AG04450 (cell line): ENCODE measurements around the gene PON3. TPM values are rescaled to one million over a fixed set of nuclear protein-coding genes. Genes with fewer than 3 reads are reported as not detected.

Experiments
- CTCF ChIA-PET: fragments of 300-600, 350-600 bp; formaldehyde crosslinking; extraction: SDS; loops from one replicate; lab custom pipeline; 2022; ENCODE audit warnings: antibody characterized with exemption, inconsistent platforms; lab: Charles Lee
- POLR2A ChIA-PET: fragments of 350-600 bp; formaldehyde crosslinking; extraction: SDS; loops from one replicate; lab custom pipeline; 2021; ENCODE audit warnings: antibody characterized with exemption, inconsistent platforms; lab: Yijun Ruan, JAX
- DNase-seq: peaks from one replicate; pipeline ENCODE4 v3.0.0-alpha.2; 2011; ENCODE audit warnings: low read depth, low spot score
- H3K27ac ChIP-seq: one replicate; pipeline ENCODE4 v1.5.1; 2012; ENCODE audit warnings: low read depth, low read length, control low read depth
- H3K27me3 ChIP-seq: one replicate; pipeline ENCODE4 v1.6.0; 2012; ENCODE audit warnings: low read length; ENCODE audit not compliant: control insufficient read depth, insufficient read depth
- H3K4me3 ChIP-seq: 2 replicates; pipeline ENCODE4 v1.5.1; 2011; ENCODE audit warnings: mild to moderate bottlenecking, low read depth, low read length, control low read depth
- H3K9me3 ChIP-seq: 2 replicates; pipeline ENCODE4 v1.5.1; 2012; ENCODE audit warnings: low read length; ENCODE audit not compliant: control insufficient read depth, insufficient read depth
- polyA plus RNA-seq: library from polyadenylated mRNA; depleted of rRNA; stranded (reverse); fragments of >200 nt; gene quantifications from 2 replicates; pipeline ENCODE4 v1.2.3, GENCODE V29; 2011
- TF ChIP-seq, protein P1 (sequence below): IDR thresholded peaks from 2 replicates; pipeline ENCODE4 v1.5.1; 2011; ENCODE audit warnings: low read depth, low read length, control low read depth, inconsistent platforms

Gene PON3
- polyA plus RNA-seq, 1 experiment: 0.20 TPM

DNA sequence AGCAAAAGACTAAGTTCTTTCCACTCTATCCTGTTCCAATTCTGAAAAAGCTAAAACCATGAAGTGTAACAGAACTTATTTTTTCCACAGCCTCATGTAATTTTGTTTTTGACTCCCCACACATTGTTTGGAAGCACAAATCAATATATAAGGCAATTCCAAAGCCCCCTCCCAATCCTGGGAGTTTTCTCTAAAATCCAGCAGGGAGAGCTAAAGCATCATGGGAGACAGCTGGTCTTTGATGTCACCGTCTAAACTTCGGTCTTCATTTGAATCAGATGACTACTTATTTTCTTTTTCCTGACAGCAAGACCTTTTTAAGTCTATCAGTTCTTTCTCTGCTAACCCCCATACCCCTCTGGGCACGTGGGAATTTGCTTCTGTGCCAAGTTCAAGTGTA, 38.6 kb downstream of the PON3 start:
- H3K4me3 ChIP-seq: no peak overlapping the region
- ChIA-PET CTCF (interaction anchor here (0.7 to 1.6 kb wide), 2 partner anchors 119 to 122 kb away, joined by 3 to 13 read pairs; no protein-coding TSS in a partner anchor), POLR2A (no interaction called here)
- no peak for DNase-seq
- H3K27me3 ChIP-seq: no peaks in the 10 kb centered on the region
- no peaks in the 10 kb centered on the region for H3K9me3 ChIP-seq
- H3K27ac ChIP-seq: no peak overlapping the region
- TF ChIP-seq, protein P1, sequence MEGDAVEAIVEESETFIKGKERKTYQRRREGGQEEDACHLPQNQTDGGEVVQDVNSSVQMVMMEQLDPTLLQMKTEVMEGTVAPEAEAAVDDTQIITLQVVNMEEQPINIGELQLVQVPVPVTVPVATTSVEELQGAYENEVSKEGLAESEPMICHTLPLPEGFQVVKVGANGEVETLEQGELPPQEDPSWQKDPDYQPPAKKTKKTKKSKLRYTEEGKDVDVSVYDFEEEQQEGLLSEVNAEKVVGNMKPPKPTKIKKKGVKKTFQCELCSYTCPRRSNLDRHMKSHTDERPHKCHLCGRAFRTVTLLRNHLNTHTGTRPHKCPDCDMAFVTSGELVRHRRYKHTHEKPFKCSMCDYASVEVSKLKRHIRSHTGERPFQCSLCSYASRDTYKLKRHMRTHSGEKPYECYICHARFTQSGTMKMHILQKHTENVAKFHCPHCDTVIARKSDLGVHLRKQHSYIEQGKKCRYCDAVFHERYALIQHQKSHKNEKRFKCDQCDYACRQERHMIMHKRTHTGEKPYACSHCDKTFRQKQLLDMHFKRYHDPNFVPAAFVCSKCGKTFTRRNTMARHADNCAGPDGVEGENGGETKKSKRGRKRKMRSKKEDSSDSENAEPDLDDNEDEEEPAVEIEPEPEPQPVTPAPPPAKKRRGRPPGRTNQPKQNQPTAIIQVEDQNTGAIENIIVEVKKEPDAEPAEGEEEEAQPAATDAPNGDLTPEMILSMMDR: peak; percentile 22; the same call in 1 of the 2 replicates

DNA sequence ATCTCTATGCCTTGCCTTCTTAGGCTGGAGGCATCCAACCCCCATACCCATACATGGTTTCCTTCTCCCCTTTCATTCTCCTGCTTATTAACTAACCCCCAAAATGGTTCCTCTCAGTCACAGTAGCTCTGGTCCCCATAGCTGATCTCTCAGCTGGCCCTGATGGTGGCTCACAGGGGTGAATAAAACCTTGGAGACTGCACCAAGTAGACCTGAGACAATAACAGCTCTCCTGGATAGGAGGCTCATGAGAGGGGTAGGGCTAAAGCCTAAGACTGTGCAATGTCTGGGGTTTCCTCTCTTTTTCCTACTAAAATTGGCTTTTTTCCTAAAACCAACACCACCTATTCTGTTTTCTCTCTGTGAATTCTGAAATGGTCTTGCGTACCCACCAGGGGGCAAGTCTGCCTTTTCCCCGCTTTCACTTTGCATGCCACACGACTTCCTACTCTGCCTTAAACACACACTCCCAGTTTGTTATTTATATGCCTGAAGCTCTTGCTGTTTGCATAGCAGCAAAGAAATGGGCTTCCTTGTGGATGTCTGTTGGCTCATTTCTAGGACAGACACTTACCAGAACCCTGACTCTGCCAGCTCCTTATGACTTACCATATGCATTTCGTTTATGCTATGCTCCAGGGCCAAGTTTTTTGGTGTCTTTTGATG, 53.4 kb downstream of the PON3 start:
- no peak for DNase-seq
- TF ChIP-seq, protein P1: no peak
- Histone ChIP-seq H3K27ac (no peak overlapping the region), H3K27me3 (peaks cover 4% of the 10 kb centered on the region), H3K4me3 (no peak overlapping the region), H3K9me3 (no peaks in the 10 kb centered on the region)
- CTCF ChIA-PET: interaction anchor here (1.2 kb wide), 1 partner anchor 134 kb away, joined by 5 read pairs; no protein-coding TSS in a partner anchor
- POLR2A ChIA-PET: no interaction called here

DNA sequence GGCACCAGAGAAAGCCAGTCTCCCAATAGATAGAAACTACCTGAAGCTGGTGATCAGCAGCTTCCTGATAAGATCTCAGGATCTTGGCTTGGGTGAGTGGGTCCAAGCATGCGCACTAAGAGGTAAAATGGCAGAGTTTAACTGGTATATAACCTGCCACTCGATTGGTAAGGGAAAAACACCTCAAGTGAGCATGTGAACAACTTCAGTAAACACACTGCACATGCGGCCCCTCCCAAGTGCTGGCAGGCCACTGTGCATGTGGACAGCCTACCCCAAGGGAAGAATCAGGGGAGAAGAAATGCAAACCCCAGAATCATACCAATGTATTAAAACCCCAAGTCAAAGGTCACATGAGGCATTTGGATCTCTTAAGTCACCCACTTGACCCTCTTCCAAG, 54.1 kb downstream of the PON3 start:
- Histone ChIP-seq H3K27me3 (peaks cover 4% of the 10 kb centered on the region), H3K4me3 (no peak overlapping the region), H3K9me3 (no peaks in the 10 kb centered on the region), H3K27ac (no peak overlapping the region)
- TF ChIP-seq, protein P1: no peak
- CTCF ChIA-PET: interaction anchor here (1.2 kb wide), 1 partner anchor 135 kb away, joined by 5 read pairs; no protein-coding TSS in a partner anchor
- no peak for DNase-seq
- POLR2A ChIA-PET: no interaction called here

DNA sequence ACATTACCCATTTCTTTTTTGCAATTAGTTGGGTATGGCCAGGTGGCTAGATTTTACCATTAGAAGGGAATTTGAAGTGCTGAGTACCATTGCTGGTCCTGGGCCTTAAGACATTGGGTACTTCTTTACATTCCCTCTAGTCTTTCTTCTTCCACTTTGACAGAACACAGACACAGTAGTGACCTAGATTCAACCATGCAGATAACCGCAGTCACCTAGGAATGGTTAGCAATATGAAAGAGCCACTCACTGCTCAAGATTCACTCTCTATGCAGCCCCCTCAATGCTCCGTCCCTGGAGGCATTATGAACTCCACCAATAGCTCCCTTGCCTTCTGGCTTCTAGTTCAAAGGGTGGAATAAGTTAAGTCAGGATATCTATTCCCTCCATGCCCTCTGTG, 55.7 kb downstream of the PON3 start:
- H3K27ac ChIP-seq: no peak overlapping the region
- CTCF ChIA-PET: interaction anchor here (1.0 kb wide), 1 partner anchor 204 kb away, joined by 4 read pairs; no protein-coding TSS in a partner anchor
- H3K27me3 ChIP-seq: peaks cover 4% of the 10 kb centered on the region
- TF ChIP-seq, protein P1: no peak
- POLR2A ChIA-PET: no interaction called here
- no peaks in the 10 kb centered on the region for H3K9me3 ChIP-seq
- DNase-seq: no peak
- no peak overlapping the region for H3K4me3 ChIP-seq

DNA sequence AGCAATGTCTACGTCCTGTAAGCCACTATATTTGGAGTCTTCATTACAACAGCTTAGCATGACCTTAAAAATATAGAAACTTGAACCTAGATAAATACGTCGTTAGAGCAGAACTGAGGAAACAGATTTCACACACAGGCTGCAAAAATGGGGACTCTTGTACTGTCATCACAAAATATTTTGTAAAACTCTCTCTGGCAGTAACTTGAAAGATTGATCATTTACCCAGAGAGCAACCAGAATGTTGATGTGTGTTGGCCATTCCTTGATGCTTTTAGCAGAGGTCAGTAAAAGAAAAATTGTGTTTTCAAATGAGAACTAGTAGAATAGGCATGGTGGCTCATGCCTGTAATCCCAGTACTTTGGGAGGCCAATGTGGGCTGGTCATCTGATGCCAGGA, 57.3 kb downstream of the PON3 start:
- ChIA-PET POLR2A (no interaction called here), CTCF (no interaction called here)
- no peaks in the 10 kb centered on the region for H3K9me3 ChIP-seq

More for the DNA sequence above, 57.3 kb downstream of the PON3 start:
- H3K27me3 ChIP-seq: peaks cover 4% of the 10 kb centered on the region
- no peak overlapping the region for H3K27ac ChIP-seq
- TF ChIP-seq, protein P1: no peak
- no peak for DNase-seq
- no peak overlapping the region for H3K4me3 ChIP-seq
